Pons (tissue), 1 donor: Measurements from ENCODE around the gene SPATA21.

ENCODE experiments used
- DNase-seq: peaks from one replicate; pipeline ENCODE4 v3.0.0-alpha.2; 2016; ENCODE audit warnings: low spot score

The SPATA21 gene

GRCh38 chr1:16451841-16452528 lies 14.8 kb upstream of the SPATA21 start:
- no peak for DNase-seq

GRCh38 chr1:16450863-16451481 lies 13.7 kb upstream of the SPATA21 start:
- DNase-seq = no peak

GRCh38 chr1:16449666-16450065 lies 12.4 kb upstream of the SPATA21 start:
- no peak for DNase-seq

GRCh38 chr1:16449065-16449464 lies 11.8 kb upstream of the SPATA21 start:
- no peak for DNase-seq

- no peak for DNase-seq
Observed at GRCh38 chr1:16447641-16448040, 10.4 kb upstream of the SPATA21 start.

GRCh38 chr1:16446116-16446515 lies 8.9 kb upstream of the SPATA21 start:
- DNase-seq = no peak

- DNase-seq = no peak
Observed at GRCh38 chr1:16445052-16445451, 7.8 kb upstream of the SPATA21 start.

GRCh38 chr1:16443975-16444770 lies 6.9 kb upstream of the SPATA21 start:
- no peak for DNase-seq

GRCh38 chr1:16442941-16443340 lies 5.7 kb upstream of the SPATA21 start:
- DNase-seq = no peak

- DNase-seq = no peak
Observed at GRCh38 chr1:16442265-16442664, 5.0 kb upstream of the SPATA21 start.

- no peak for DNase-seq
Observed at GRCh38 chr1:16441282-16441665, 4.0 kb upstream of the SPATA21 start.

GRCh38 chr1:16440470-16441281 lies 3.5 kb upstream of the SPATA21 start, which contains the start of gene NECAP2:
Gene NECAP2, plus strand, starts transcription at chr1:16440724. Its CDS starts 38 bp downstream, at chr1:16440762.
- DNase-seq = peak; percentile 81

- no peak for DNase-seq
Observed at GRCh38 chr1:16440131-16440469, 2.9 kb upstream of the SPATA21 start.

GRCh38 chr1:16438924-16439323 lies 1.7 kb upstream of the SPATA21 start:
- no peak for DNase-seq

- DNase-seq = no peak
Observed at GRCh38 chr1:16438516-16438915, 1.3 kb upstream of the SPATA21 start.

- no peak for DNase-seq
Observed at GRCh38 chr1:16434501-16434900, 2.7 kb downstream of the SPATA21 start.

GRCh38 chr1:16434007-16434406 lies 3.2 kb downstream of the SPATA21 start:
- no peak for DNase-seq

- DNase-seq = no peak
Observed at GRCh38 chr1:16433030-16433429, 4.2 kb downstream of the SPATA21 start.

GRCh38 chr1:16430606-16431005 lies 6.6 kb downstream of the SPATA21 start:
- DNase-seq = no peak

GRCh38 chr1:16425125-16426025 lies 11.8 kb downstream of the SPATA21 start:
- no peak for DNase-seq

GRCh38 chr1:16422041-16422440 lies 15.2 kb downstream of the SPATA21 start:
- no peak for DNase-seq
